Body of pancreas (tissue), 4 donors: ENCODE measurements around the gene CACNA2D3.

ENCODE experiments used
- POLR2A ChIP-seq, 3 donors: fragments of 450-650 bp; IDR thresholded peaks; one replicate each; pipeline ENCODE4 v1.6.1; 2016; ENCODE audit warnings: antibody characterized with exemption in 3 of 3, mild to moderate bottlenecking in 2 of 3
- TF ChIP-seq, protein P1 (sequence below), 7 experiments: fragments of 450-650 bp in 4 of 7; fragments of 200-600 bp in 3 of 7; sonication (generic) in 3 of 7; IDR thresholded peaks; one replicate each; pipeline ENCODE4 v1.5.1; 2016 to 2019; ENCODE audit warnings: antibody characterized with exemption in 7 of 7

DNA sequence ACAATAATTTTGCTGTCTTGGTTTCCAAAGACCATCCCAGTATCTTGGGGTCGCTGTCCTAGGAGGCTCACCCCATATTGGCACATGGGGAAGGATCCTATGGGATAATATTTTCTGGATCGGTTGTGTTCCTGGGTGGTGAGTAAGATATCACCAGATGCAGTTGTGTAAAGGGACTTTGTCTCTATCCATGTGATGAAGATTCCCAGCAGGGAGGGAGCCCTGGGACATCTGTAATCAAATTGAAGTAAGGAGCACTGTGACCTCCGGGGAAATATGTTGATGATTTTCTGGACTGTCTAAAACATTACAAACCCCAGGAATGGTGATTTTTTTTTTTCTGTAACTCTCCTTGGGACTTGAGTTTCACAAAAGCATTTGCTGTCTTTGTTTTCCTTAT, 841.7 kb downstream of the CACNA2D3 start:
- TF ChIP-seq, protein P1, sequence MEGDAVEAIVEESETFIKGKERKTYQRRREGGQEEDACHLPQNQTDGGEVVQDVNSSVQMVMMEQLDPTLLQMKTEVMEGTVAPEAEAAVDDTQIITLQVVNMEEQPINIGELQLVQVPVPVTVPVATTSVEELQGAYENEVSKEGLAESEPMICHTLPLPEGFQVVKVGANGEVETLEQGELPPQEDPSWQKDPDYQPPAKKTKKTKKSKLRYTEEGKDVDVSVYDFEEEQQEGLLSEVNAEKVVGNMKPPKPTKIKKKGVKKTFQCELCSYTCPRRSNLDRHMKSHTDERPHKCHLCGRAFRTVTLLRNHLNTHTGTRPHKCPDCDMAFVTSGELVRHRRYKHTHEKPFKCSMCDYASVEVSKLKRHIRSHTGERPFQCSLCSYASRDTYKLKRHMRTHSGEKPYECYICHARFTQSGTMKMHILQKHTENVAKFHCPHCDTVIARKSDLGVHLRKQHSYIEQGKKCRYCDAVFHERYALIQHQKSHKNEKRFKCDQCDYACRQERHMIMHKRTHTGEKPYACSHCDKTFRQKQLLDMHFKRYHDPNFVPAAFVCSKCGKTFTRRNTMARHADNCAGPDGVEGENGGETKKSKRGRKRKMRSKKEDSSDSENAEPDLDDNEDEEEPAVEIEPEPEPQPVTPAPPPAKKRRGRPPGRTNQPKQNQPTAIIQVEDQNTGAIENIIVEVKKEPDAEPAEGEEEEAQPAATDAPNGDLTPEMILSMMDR (IDR thresholded peaks at IDR 0.05): no peak
- no peak for TF ChIP-seq POLR2A (IDR thresholded peaks at IDR 0.05)
